DND-41 (cell line): ENCODE results near the gene KRTAP6-1.

Experiments used
- EZH2 ChIP-seq: IDR thresholded peaks from 3 replicates; pipeline ENCODE4 v1.6.1; 2012; ENCODE audit warnings: borderline replicate concordance, low read depth, mild to moderate bottlenecking, moderate library complexity, low read length, inconsistent platforms; ENCODE audit not compliant: severe bottlenecking
- TF ChIP-seq, protein P1 (sequence below): IDR thresholded peaks from 2 replicates; pipeline ENCODE4 v1.5.1; 2012; ENCODE audit warnings: borderline replicate concordance, low read length, moderate library complexity, mild to moderate bottlenecking; ENCODE audit not compliant: poor library complexity, severe bottlenecking; ENCODE audit errors: extremely low read depth

DNA sequence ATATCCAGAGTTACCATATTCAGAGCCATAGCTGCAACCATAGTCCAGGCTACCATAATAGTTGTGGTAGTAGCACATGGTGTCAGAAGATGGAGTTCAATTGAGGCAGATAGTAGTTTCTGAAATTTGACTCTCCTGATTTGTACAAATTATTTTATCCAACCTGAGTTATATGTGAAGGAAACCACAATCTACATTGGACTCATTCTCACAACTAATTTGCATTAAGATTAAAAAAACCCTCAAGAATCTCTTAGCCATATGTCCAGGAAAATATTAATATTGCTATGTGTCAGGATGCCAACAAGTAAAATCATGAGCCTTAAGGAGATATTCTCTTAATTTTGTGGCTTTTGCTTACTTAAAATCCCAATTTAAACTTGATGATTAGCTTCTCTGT is 23.4 kb downstream of the KRTAP6-1 start, which contains the start of gene KRTAP22-2:
- TF ChIP-seq, protein P1, sequence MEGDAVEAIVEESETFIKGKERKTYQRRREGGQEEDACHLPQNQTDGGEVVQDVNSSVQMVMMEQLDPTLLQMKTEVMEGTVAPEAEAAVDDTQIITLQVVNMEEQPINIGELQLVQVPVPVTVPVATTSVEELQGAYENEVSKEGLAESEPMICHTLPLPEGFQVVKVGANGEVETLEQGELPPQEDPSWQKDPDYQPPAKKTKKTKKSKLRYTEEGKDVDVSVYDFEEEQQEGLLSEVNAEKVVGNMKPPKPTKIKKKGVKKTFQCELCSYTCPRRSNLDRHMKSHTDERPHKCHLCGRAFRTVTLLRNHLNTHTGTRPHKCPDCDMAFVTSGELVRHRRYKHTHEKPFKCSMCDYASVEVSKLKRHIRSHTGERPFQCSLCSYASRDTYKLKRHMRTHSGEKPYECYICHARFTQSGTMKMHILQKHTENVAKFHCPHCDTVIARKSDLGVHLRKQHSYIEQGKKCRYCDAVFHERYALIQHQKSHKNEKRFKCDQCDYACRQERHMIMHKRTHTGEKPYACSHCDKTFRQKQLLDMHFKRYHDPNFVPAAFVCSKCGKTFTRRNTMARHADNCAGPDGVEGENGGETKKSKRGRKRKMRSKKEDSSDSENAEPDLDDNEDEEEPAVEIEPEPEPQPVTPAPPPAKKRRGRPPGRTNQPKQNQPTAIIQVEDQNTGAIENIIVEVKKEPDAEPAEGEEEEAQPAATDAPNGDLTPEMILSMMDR: no peak
- no peak for TF ChIP-seq EZH2
